CD4-positive, alpha-beta T cell (primary cell): ENCODE data around the gene GPR55. TPM values are rescaled to one million over a fixed set of nuclear protein-coding genes. Genes with fewer than 3 reads are reported as not detected.

Source experiments
- ATAC-seq: fragments of 200-7000 bp; cut with Tn5 transposase; one replicate; pipeline ENCODE4 v1.10.0; 2022; ENCODE audit warnings: mild to moderate bottlenecking; ENCODE audit not compliant: poor library complexity
- CTCF ChIA-PET: fragments of 350-600 bp; sonication (Branson Sonifier 250); formaldehyde crosslinking; loops from one replicate; lab custom pipeline; 2021; ENCODE audit warnings: antibody characterized with exemption, inconsistent platforms; lab: Charles Lee
- POLR2A ChIA-PET: fragments of 350-600 bp; sonication (Branson Sonifier 250); formaldehyde crosslinking; loops from one replicate; lab custom pipeline; 2021; ENCODE audit warnings: antibody characterized with exemption, inconsistent platforms; lab: Charles Lee
- DNase-seq, 14 experiments: peaks; one replicate each; pipeline ENCODE4 v3.0.0-alpha.2; 2013 to 2020; ENCODE audit warnings: mixed read lengths in 2 of 14
- H3K27ac ChIP-seq, 2 donors: one replicate each; pipeline versions ENCODE4 v1.5.1 to v1.7.0; 2013; ENCODE audit warnings: low read length in 2 of 2, low read depth in 1 of 2, mild to moderate bottlenecking in 1 of 2
- H3K27me3 ChIP-seq, 2 experiments: 1 replicate in 1 of 2; 2 replicates in 1 of 2; pipeline versions ENCODE4 v1.6.1 to v1.7.0; 2013; ENCODE audit warnings: low read length in 2 of 2, control low read depth in 1 of 2, mild to moderate bottlenecking in 1 of 2, moderate library complexity in 1 of 2; ENCODE audit not compliant: insufficient read depth in 2 of 2, control insufficient read depth in 1 of 2
- H3K36me3 ChIP-seq: one replicate; pipeline ENCODE4 v1.6.1; 2013; ENCODE audit warnings: low read length, control low read depth; ENCODE audit not compliant: insufficient read depth
- H3K4me1 ChIP-seq: one replicate; pipeline ENCODE4 v1.6.1; 2013; ENCODE audit warnings: low read length, control low read depth; ENCODE audit not compliant: insufficient read depth
- H3K4me3 ChIP-seq: one replicate; pipeline ENCODE4 v1.5.1; 2013; ENCODE audit warnings: mild to moderate bottlenecking, low read length, moderate library complexity
- H3K9me3 ChIP-seq, 2 experiments: 1 replicate in 1 of 2; 2 replicates in 1 of 2; pipeline versions ENCODE4 v1.6.1 to v1.7.0; 2013; ENCODE audit warnings: low read length in 2 of 2, mild to moderate bottlenecking in 2 of 2, control low read depth in 1 of 2, moderate library complexity in 1 of 2; ENCODE audit not compliant: control insufficient read depth in 1 of 2, insufficient read depth in 1 of 2
- H3K27ac Mint-ChIP-seq: one replicate; pipeline ENCODE4 v1.8.0; 2020; ENCODE audit warnings: mixed read lengths
- H3K27me3 Mint-ChIP-seq: one replicate; pipeline ENCODE4 v1.8.0; 2021; ENCODE audit warnings: mixed read lengths
- H3K36me3 Mint-ChIP-seq: one replicate; pipeline ENCODE4 v1.8.0; 2021; ENCODE audit warnings: low read depth, mixed read lengths
- H3K4me1 Mint-ChIP-seq: one replicate; pipeline ENCODE4 v1.8.0; 2021; ENCODE audit warnings: low read depth, mixed read lengths
- H3K4me3 Mint-ChIP-seq: one replicate; pipeline ENCODE4 v1.8.0; 2020; ENCODE audit warnings: mild to moderate bottlenecking, mixed read lengths
- H3K9me3 Mint-ChIP-seq: one replicate; pipeline ENCODE4 v1.8.0; 2020; ENCODE audit warnings: mixed read lengths
- intact Hi-C, 2 experiments: fragments of 100-400 bp; cut with DNase I in 1 of 2; cut with micrococcal nuclease in 1 of 2; formaldehyde crosslinking; loops; one replicate each; pipeline versions ENCODE4 v1.15.1 to v1.9.0; 2023 to 2025; cut with DNase I, micrococcal nuclease
- total RNA-seq, 174 experiments: library from RNA in 2 of 174; stranded (reverse) in 2 of 174; gene quantifications; one replicate each; pipeline ENCODE4 v1.2.3 and lab custom pipeline; 2021 to 2026
- TF ChIP-seq, protein P1 (sequence below): fragments of 200-600 bp; IDR thresholded peaks from one replicate; pipeline ENCODE4 v1.8.0; 2022; ENCODE audit warnings: antibody characterized with exemption, mild to moderate bottlenecking

GPR55 gene
- total RNA-seq, 2 experiments from 2014 or later = 2.9 to 3.8 TPM

DNA sequence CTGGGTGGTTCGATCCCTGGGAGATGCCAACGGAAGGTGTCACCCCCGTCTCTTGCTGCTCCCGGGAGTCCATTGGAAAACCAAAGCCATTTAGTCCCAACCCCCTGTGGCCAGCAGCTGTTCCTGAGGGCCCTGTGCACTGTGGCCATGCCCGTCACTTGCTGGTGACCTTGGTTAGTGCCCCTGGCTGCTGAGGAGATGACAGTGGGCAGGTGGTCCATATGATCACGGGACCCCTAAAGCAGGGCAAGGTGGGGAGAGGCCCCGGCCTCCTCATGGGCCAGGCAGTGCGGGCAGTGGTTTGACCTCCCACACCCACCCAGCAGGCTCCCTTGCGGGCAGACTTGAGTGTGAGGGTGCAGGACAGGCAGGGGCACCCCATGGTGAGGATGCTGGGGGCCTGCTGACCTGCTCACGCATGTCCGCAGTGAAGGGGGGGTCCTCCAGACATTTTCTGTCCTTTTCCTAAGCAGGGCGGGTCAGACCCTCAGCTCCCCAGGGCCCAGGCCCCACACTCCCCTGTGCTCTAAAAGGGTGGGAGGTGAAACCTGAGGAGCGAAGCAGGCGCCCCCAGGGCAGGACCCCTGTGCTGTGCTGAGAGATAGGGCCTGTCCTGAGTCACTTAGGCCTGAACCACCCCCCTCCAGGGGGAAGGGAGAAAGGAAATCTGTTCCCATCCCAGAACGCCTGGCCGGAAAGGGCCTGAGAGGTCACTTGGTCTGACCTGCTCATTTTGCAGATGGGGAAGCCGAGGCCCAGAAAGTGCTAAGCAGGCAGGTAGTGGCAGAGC is 53.5 kb downstream of the GPR55 start:
- CTCF ChIA-PET = interaction anchor here (0.8 kb wide), 1 partner anchor 115 kb away, joined by 3 read pairs; no protein-coding TSS in a partner anchor
- Mint-ChIP-seq H3K27ac (no peak overlapping the region), H3K4me3 (no peak overlapping the region), H3K4me1 (peaks cover 26% of the 10 kb centered on the region), H3K9me3 (no peaks in the 10 kb centered on the region), H3K36me3 (peaks cover 9% of the 10 kb centered on the region), H3K27me3 (no peaks in the 10 kb centered on the region)
- H3K4me1 ChIP-seq = peaks cover 35% of the 10 kb centered on the region
- ATAC-seq (no peak), DNase-seq (no peak)
- H3K27me3 ChIP-seq = no peaks in the 10 kb centered on the region
- POLR2A ChIA-PET = no interaction called here
- H3K4me3 ChIP-seq = no peak overlapping the region
- no peak overlapping the region for H3K27ac ChIP-seq
- intact Hi-C loops = no loop called here
- peaks cover 10% of the 10 kb centered on the region for H3K36me3 ChIP-seq
- no peaks in the 10 kb centered on the region for H3K9me3 ChIP-seq
- TF ChIP-seq, protein P1, sequence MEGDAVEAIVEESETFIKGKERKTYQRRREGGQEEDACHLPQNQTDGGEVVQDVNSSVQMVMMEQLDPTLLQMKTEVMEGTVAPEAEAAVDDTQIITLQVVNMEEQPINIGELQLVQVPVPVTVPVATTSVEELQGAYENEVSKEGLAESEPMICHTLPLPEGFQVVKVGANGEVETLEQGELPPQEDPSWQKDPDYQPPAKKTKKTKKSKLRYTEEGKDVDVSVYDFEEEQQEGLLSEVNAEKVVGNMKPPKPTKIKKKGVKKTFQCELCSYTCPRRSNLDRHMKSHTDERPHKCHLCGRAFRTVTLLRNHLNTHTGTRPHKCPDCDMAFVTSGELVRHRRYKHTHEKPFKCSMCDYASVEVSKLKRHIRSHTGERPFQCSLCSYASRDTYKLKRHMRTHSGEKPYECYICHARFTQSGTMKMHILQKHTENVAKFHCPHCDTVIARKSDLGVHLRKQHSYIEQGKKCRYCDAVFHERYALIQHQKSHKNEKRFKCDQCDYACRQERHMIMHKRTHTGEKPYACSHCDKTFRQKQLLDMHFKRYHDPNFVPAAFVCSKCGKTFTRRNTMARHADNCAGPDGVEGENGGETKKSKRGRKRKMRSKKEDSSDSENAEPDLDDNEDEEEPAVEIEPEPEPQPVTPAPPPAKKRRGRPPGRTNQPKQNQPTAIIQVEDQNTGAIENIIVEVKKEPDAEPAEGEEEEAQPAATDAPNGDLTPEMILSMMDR = no peak

DNA sequence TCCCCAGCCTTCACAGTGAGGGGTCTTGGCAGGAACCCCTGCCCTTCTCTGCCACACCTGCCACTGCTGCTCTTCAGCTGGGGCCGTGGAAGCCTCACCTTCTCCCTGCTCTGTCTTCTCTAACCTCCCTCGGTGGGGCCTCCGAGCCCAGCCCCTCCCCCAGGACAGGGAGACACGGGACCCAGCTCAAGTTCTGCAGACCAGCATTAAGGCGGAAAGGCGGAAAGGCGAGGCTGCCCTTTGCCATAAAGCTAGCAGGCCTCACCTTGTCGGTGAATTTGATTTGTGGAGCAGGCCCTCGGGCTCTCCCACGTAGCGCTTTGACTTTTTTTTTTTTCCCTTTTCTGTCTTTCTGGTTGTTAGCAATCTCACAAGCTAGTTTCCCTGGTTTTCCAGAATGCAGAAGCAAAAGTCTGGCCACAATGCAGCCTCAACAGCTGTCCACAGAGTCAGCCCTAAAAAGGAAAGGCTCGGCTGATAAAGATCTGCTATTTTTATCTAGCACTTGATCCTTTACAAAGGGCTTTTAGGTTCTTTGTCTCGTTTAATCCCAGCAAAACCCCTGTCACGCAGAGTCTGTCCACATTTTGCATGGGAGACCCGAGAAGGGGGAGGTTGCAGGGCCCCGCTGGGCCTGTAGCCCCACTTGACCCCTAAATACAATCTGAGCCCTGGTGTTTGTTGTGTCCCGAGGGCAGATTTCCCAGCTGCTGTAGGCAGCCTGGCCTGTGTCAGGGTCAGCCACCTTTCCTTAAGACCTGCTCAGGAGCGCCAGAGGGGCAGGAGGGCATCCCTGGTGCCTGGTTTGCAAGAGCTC is 54.3 kb downstream of the GPR55 start:
- Histone ChIP-seq H3K36me3 (peaks cover 6% of the 10 kb centered on the region), H3K27me3 (no peaks in the 10 kb centered on the region), H3K27ac (no peak overlapping the region), H3K4me1 (peaks cover 43% of the 10 kb centered on the region), H3K4me3 (no peak overlapping the region), H3K9me3 (no peaks in the 10 kb centered on the region)
- peaks cover 34% of the 10 kb centered on the region for H3K4me1 Mint-ChIP-seq
- peaks cover 4% of the 10 kb centered on the region for H3K36me3 Mint-ChIP-seq
- H3K27ac Mint-ChIP-seq = no peak overlapping the region
- ATAC-seq (no peak), DNase-seq (no peak)
- intact Hi-C loops = no loop called here
- H3K4me3 Mint-ChIP-seq = no peak overlapping the region
- POLR2A ChIA-PET = interaction anchor here (0.7 kb wide), 1 partner anchor 115 kb away, joined by 3 read pairs; no protein-coding TSS in a partner anchor
- TF ChIP-seq, protein P1 = no peak
- no peaks in the 10 kb centered on the region for H3K9me3 Mint-ChIP-seq
- H3K27me3 Mint-ChIP-seq = no peaks in the 10 kb centered on the region
- CTCF ChIA-PET = interaction anchor here (0.8 kb wide), 1 partner anchor 116 kb away, joined by 3 read pairs; no protein-coding TSS in a partner anchor

GRCh38 chr2:230869914-230870543 is 55.0 kb downstream of the GPR55 start:
- ChIA-PET CTCF (no interaction called here), POLR2A (interaction anchor here (0.7 kb wide), 1 partner anchor 116 kb away, joined by 3 read pairs; no protein-coding TSS in a partner anchor)
- no peak for ATAC-seq
- Mint-ChIP-seq H3K36me3 (no peaks in the 10 kb centered on the region), H3K4me3 (peak overlapping the region; percentile 10), H3K27me3 (no peaks in the 10 kb centered on the region), H3K4me1 (peaks cover 35% of the 10 kb centered on the region), H3K27ac (no peak overlapping the region), H3K9me3 (no peaks in the 10 kb centered on the region)
- H3K36me3 ChIP-seq = peaks cover 5% of the 10 kb centered on the region
- no peaks in the 10 kb centered on the region for H3K27me3 ChIP-seq
- intact Hi-C loops = no loop called here
- no peak overlapping the region for H3K4me3 ChIP-seq
- H3K9me3 ChIP-seq = no peaks in the 10 kb centered on the region
- no peak overlapping the region for H3K27ac ChIP-seq
- peaks cover 50% of the 10 kb centered on the region for H3K4me1 ChIP-seq
- TF ChIP-seq, protein P1 = no peak
- DNase-seq = no peak
